Astrocyte (in vitro differentiated cells and primary cell): ENCODE data around the gene TNRC6C. TPM values are rescaled to one million over a fixed set of nuclear protein-coding genes. Genes with fewer than 3 reads are reported as not detected.

Experiments used
- DNase-seq: peaks from one replicate; pipeline ENCODE4 v3.0.0-alpha.2; 2010; ENCODE audit warnings: low read depth
- FAIRE-seq: peaks from 2 replicates; lab custom pipeline; 2011; peaks lifted over from hg19 to GRCh38; lab: Jason Lieb, UNC
- H2AFZ ChIP-seq: 2 replicates; pipeline ENCODE4 v1.6.0; 2012; ENCODE audit warnings: low read depth, low read length, inconsistent platforms
- H3K27ac ChIP-seq: 2 replicates; pipeline ENCODE4 v1.5.1; 2011; ENCODE audit warnings: low read depth, low read length, inconsistent platforms
- H3K27me3 ChIP-seq: 2 replicates; pipeline ENCODE4 v1.6.0; 2011; ENCODE audit warnings: low read length, inconsistent platforms; ENCODE audit not compliant: insufficient read depth
- H3K36me3 ChIP-seq: 2 replicates; pipeline ENCODE4 v1.5.1; 2011; ENCODE audit warnings: low read length, inconsistent platforms; ENCODE audit not compliant: insufficient read depth
- H3K4me1 ChIP-seq: 2 replicates; pipeline ENCODE4 v1.5.1; 2011; ENCODE audit warnings: low read length, inconsistent platforms; ENCODE audit not compliant: insufficient read depth
- H3K4me2 ChIP-seq: 2 replicates; pipeline ENCODE4 v1.6.0; 2012; ENCODE audit warnings: low read length, inconsistent platforms
- H3K4me3 ChIP-seq: 2 replicates; pipeline ENCODE4 v1.5.1; 2011; ENCODE audit warnings: low read depth, mild to moderate bottlenecking, low read length, inconsistent platforms; ENCODE audit not compliant: insufficient read depth
- H3K79me2 ChIP-seq: 2 replicates; pipeline ENCODE4 v1.6.0; 2012; ENCODE audit warnings: mild to moderate bottlenecking, low read length, inconsistent platforms; ENCODE audit not compliant: insufficient read depth
- H3K9ac ChIP-seq: 2 replicates; pipeline ENCODE4 v1.6.0; 2012; ENCODE audit warnings: mild to moderate bottlenecking, low read length, inconsistent platforms
- H3K9me3 ChIP-seq: 2 replicates; pipeline ENCODE4 v1.5.1; 2012; ENCODE audit warnings: low read depth, mild to moderate bottlenecking, low read length, inconsistent platforms; ENCODE audit not compliant: insufficient read depth
- H4K20me1 ChIP-seq: 2 replicates; pipeline ENCODE4 v1.6.0; 2012; ENCODE audit warnings: low read length, inconsistent platforms; ENCODE audit not compliant: insufficient read depth
- H3K27ac Mint-ChIP-seq: one replicate; pipeline ENCODE4 v1.8.0; 2021; ENCODE audit warnings: mild to moderate bottlenecking, mixed read lengths; ENCODE audit not compliant: unreplicated experiment
- H3K27me3 Mint-ChIP-seq: one replicate; pipeline ENCODE4 v1.8.0; 2021; ENCODE audit warnings: low read depth, mixed read lengths; ENCODE audit not compliant: unreplicated experiment
- H3K36me3 Mint-ChIP-seq: one replicate; pipeline ENCODE4 v1.8.0; 2021; ENCODE audit warnings: low read depth, mixed read lengths; ENCODE audit not compliant: unreplicated experiment
- H3K4me1 Mint-ChIP-seq: one replicate; pipeline ENCODE4 v1.8.0; 2021; ENCODE audit warnings: low read depth, mixed read lengths; ENCODE audit not compliant: unreplicated experiment
- H3K4me3 Mint-ChIP-seq: one replicate; pipeline ENCODE4 v1.8.0; 2021; ENCODE audit warnings: mild to moderate bottlenecking, moderate library complexity, mixed read lengths; ENCODE audit not compliant: unreplicated experiment
- H3K9me3 Mint-ChIP-seq: one replicate; pipeline ENCODE4 v1.8.0; 2021; ENCODE audit warnings: mild to moderate bottlenecking, mixed read lengths; ENCODE audit not compliant: unreplicated experiment
- CTCF ChIP-seq: IDR thresholded peaks from 2 replicates; pipeline ENCODE4 v1.5.1; 2011; ENCODE audit warnings: low read depth, mild to moderate bottlenecking, inconsistent platforms, low read length, moderate library complexity; ENCODE audit not compliant: insufficient read depth
- EZH2 ChIP-seq: IDR thresholded peaks from 2 replicates; pipeline ENCODE4 v1.6.1; 2012; ENCODE audit warnings: mild to moderate bottlenecking, low read length, inconsistent platforms; ENCODE audit not compliant: insufficient read depth
- total RNA-seq: library from RNA; stranded (reverse); gene quantifications from 2 replicates; pipeline ENCODE4 v1.2.1, GENCODE V29; 2021

The TNRC6C gene
- total RNA-seq, 1 donor from 2014 or later, result 7.3 TPM

- Mint-ChIP-seq H3K4me1 (no peaks in the 10 kb centered on the region), H3K36me3 (peaks cover 21% of the 10 kb centered on the region), H3K27ac (no peak overlapping the region), H3K27me3 (no peaks in the 10 kb centered on the region), H3K4me3 (no peak overlapping the region), H3K9me3 (peaks cover 8% of the 10 kb centered on the region)
- no peak overlapping the region for H3K27ac ChIP-seq
- no peak overlapping the region for H3K4me2 ChIP-seq
- H3K9me3 ChIP-seq, result no peaks in the 10 kb centered on the region
- FAIRE-seq, result no peak
- no peaks in the 10 kb centered on the region for H3K4me1 ChIP-seq
- TF ChIP-seq EZH2 (no peak), CTCF (no peak)
- no peak overlapping the region for H3K4me3 ChIP-seq
- no peaks in the 10 kb centered on the region for H3K27me3 ChIP-seq
- no peaks in the 10 kb centered on the region for H4K20me1 ChIP-seq
- DNase-seq, result no peak
- H2AFZ ChIP-seq, result no peak overlapping the region
- H3K79me2 ChIP-seq, result no peaks in the 10 kb centered on the region
- no peak overlapping the region for H3K9ac ChIP-seq
- no peaks in the 10 kb centered on the region for H3K36me3 ChIP-seq
Observed at GRCh38 chr17:78105551-78105950, 147.0 kb downstream of the TNRC6C start.

- H3K27me3 Mint-ChIP-seq, result peaks cover 2% of the 10 kb centered on the region
- no peaks in the 10 kb centered on the region for H3K4me1 Mint-ChIP-seq
- no peak overlapping the region for H3K27ac Mint-ChIP-seq
- peaks cover 20% of the 10 kb centered on the region for H3K36me3 Mint-ChIP-seq
- Histone ChIP-seq H3K4me3 (no peak overlapping the region), H4K20me1 (no peaks in the 10 kb centered on the region), H3K4me2 (no peak overlapping the region), H3K79me2 (no peaks in the 10 kb centered on the region), H3K4me1 (no peaks in the 10 kb centered on the region), H2AFZ (no peak overlapping the region), H3K9me3 (no peaks in the 10 kb centered on the region), H3K36me3 (no peaks in the 10 kb centered on the region), H3K9ac (no peak overlapping the region), H3K27ac (no peak overlapping the region), H3K27me3 (no peaks in the 10 kb centered on the region)
- no peak overlapping the region for H3K4me3 Mint-ChIP-seq
- H3K9me3 Mint-ChIP-seq, result peaks cover 7% of the 10 kb centered on the region
- no peak for TF ChIP-seq CTCF
- TF ChIP-seq EZH2, result no peak
- FAIRE-seq, result no peak
- DNase-seq, result no peak
Observed at GRCh38 chr17:78106211-78106610, 147.7 kb downstream of the TNRC6C start.

GRCh38 chr17:78107457-78107856 is 149.0 kb downstream of the TNRC6C start:
- H3K4me2 ChIP-seq, result no peak overlapping the region
- H3K4me1 Mint-ChIP-seq, result no peaks in the 10 kb centered on the region
- H3K27ac ChIP-seq, result no peak overlapping the region
- no peak for TF ChIP-seq CTCF
- TF ChIP-seq EZH2, result no peak
- DNase-seq, result peak; percentile 39
- H3K27me3 Mint-ChIP-seq, result peaks cover 2% of the 10 kb centered on the region
- H3K9me3 Mint-ChIP-seq, result no peaks in the 10 kb centered on the region
- no peak overlapping the region for H3K4me3 Mint-ChIP-seq
- no peaks in the 10 kb centered on the region for H3K36me3 ChIP-seq
- no peak for FAIRE-seq
- H4K20me1 ChIP-seq, result no peaks in the 10 kb centered on the region
- H3K27me3 ChIP-seq, result no peaks in the 10 kb centered on the region
- H3K9me3 ChIP-seq, result no peaks in the 10 kb centered on the region
- no peaks in the 10 kb centered on the region for H3K79me2 ChIP-seq
- H3K36me3 Mint-ChIP-seq, result peaks cover 10% of the 10 kb centered on the region
- H3K9ac ChIP-seq, result no peak overlapping the region
- H3K4me1 ChIP-seq, result no peaks in the 10 kb centered on the region
- no peak overlapping the region for H3K27ac Mint-ChIP-seq
- no peak overlapping the region for H3K4me3 ChIP-seq
- H2AFZ ChIP-seq, result no peak overlapping the region
